Endothelial cell of umbilical vein (primary cell): Measurements from ENCODE around the gene HMX2. TPM values are rescaled to one million over a fixed set of nuclear protein-coding genes. Genes with fewer than 3 reads are reported as not detected.
"Not testable (repeated sequence)": the region's sequence is repeated elsewhere in the genome, so short reads cannot be mapped to it uniquely, and the experiment has no call there.

Experiments
- BruUV-seq: library from RNA; stranded (reverse); fragments of 400-500 nt; replicated peaks from 2 replicates; lab custom pipeline; 2021; lab: Mats Ljungman, UMichigan
- CTCF ChIA-PET: fragments of 300-600, 350-600 bp; sonication (Branson Sonifier 250); formaldehyde crosslinking; loops from one replicate; lab custom pipeline; 2021; ENCODE audit warnings: antibody characterized with exemption, inconsistent platforms; lab: Charles Lee
- POLR2A ChIA-PET: fragments of 300-600, 350-600 bp; sonication (Branson Sonifier 250); formaldehyde crosslinking; loops from one replicate; lab custom pipeline; 2021; ENCODE audit warnings: antibody characterized with exemption, inconsistent platforms; lab: Charles Lee
- DNase-seq: peaks from one replicate; pipeline ENCODE4 v3.0.0-alpha.2; 2011; ENCODE audit warnings: low read depth, low spot score
- FAIRE-seq: peaks from 2 replicates; lab custom pipeline; 2011; peaks lifted over from hg19 to GRCh38; lab: Jason Lieb, UNC
- H2AFZ ChIP-seq: 2 replicates; pipeline ENCODE4 v1.6.0; 2012; ENCODE audit warnings: low read depth, low read length, control low read depth, inconsistent platforms
- H3K27ac ChIP-seq: 2 replicates; pipeline ENCODE4 v1.5.1; 2011; ENCODE audit warnings: low read depth, mild to moderate bottlenecking, control low read depth, low read length, moderate library complexity; ENCODE audit not compliant: insufficient read depth
- H3K27me3 ChIP-seq, 2 experiments: 2 replicates each; pipeline versions ENCODE4 v1.6.0 to v1.6.1; 2011; ENCODE audit warnings: low read length in 2 of 2, mixed read lengths in 1 of 2; ENCODE audit not compliant: control insufficient read depth in 2 of 2, insufficient read depth in 2 of 2
- H3K36me3 ChIP-seq, 2 experiments: 2 replicates in 1 of 2; 3 replicates in 1 of 2; pipeline ENCODE4 v1.5.1; 2011; ENCODE audit warnings: low read length in 2 of 2, mild to moderate bottlenecking in 1 of 2, moderate library complexity in 1 of 2; ENCODE audit not compliant: control insufficient read depth in 2 of 2, insufficient read depth in 2 of 2; ENCODE audit errors: extremely low read depth in 1 of 2
- H3K4me1 ChIP-seq: 3 replicates; pipeline ENCODE4 v1.5.1; 2011; ENCODE audit warnings: mild to moderate bottlenecking, low read length; ENCODE audit not compliant: control insufficient read depth, insufficient read depth; ENCODE audit errors: extremely low read depth
- H3K4me2 ChIP-seq: 2 replicates; pipeline ENCODE4 v1.6.1; 2011; ENCODE audit warnings: low read length, control low read depth, mixed read lengths; ENCODE audit not compliant: insufficient read depth
- H3K4me3 ChIP-seq, 3 experiments: fragments of 200-600 bp in 1 of 3; sonication (generic), shearing (Covaris generic) in 1 of 3; replicated peaks in 1 of 3; 2 replicates each; pipeline ENCODE4 v1.5.1; 2011 to 2016; ENCODE audit warnings: control low read depth in 3 of 3, low read length in 3 of 3, mild to moderate bottlenecking in 2 of 3, inconsistent platforms in 1 of 3, low read depth in 1 of 3, moderate library complexity in 1 of 3; ENCODE audit not compliant: insufficient read depth in 1 of 3
- H3K79me2 ChIP-seq: 2 replicates; pipeline ENCODE4 v1.6.0; 2012; ENCODE audit warnings: low read length, inconsistent platforms; ENCODE audit not compliant: control insufficient read depth, insufficient read depth
- H3K9ac ChIP-seq: replicated peaks from 2 replicates; pipeline ENCODE3; 2011; ENCODE audit warnings: low read length, control low read depth; ENCODE audit not compliant: insufficient read depth; ENCODE audit errors: extremely low read depth
- H3K9me1 ChIP-seq: replicated peaks from 3 replicates; pipeline ENCODE4 v1.6.0; 2011; ENCODE audit warnings: mild to moderate bottlenecking, low read length; ENCODE audit not compliant: control insufficient read depth, insufficient read depth; ENCODE audit errors: extremely low read depth
- H3K9me3 ChIP-seq: replicated peaks from 2 replicates; pipeline ENCODE4 v1.5.1; 2012; ENCODE audit warnings: low read length, inconsistent platforms; ENCODE audit not compliant: control insufficient read depth, insufficient read depth
- H4K20me1 ChIP-seq: replicated peaks from 2 replicates; pipeline ENCODE3; 2011; ENCODE audit warnings: mild to moderate bottlenecking, low read length; ENCODE audit not compliant: control insufficient read depth, insufficient read depth; ENCODE audit errors: extremely low read depth
- CTCF ChIP-seq, 2 donors: IDR thresholded peaks; 1 replicate in 1 of 2; 2 replicates in 1 of 2; pipeline ENCODE4 v1.5.1; 2011; ENCODE audit warnings: low read length in 2 of 2, mild to moderate bottlenecking in 2 of 2, moderate library complexity in 2 of 2, control low read depth in 1 of 2, inconsistent platforms in 1 of 2, low read depth in 1 of 2; ENCODE audit not compliant: insufficient read depth in 1 of 2; ENCODE audit errors: extremely low read depth in 1 of 2
- EZH2 ChIP-seq: IDR thresholded peaks from 2 replicates; pipeline ENCODE4 v1.6.1; 2012; ENCODE audit warnings: borderline replicate concordance, low read depth, mild to moderate bottlenecking, moderate library complexity, low read length, inconsistent platforms; ENCODE audit not compliant: severe bottlenecking
- GATA2 ChIP-seq: IDR thresholded peaks from 2 replicates; pipeline ENCODE4 v1.7.0; 2011; ENCODE audit warnings: low read depth, mild to moderate bottlenecking, moderate library complexity, mixed read lengths, low read length; ENCODE audit not compliant: insufficient read length, insufficient read depth
- MYC ChIP-seq: IDR thresholded peaks from one replicate; pipeline ENCODE4 v1.6.1; 2011; ENCODE audit warnings: mild to moderate bottlenecking, low read depth, low read length
- dilution Hi-C: fragments of 300-500 bp; cut with MboI; formaldehyde crosslinking; loops from one replicate; pipeline ENCODE4 v1.15.0; 2019; ENCODE audit warnings: low sequenced_read_pairs; ENCODE audit not compliant: extremely low pct_ligation_motif_present
- intact Hi-C: fragments of 100-400 bp; cut with micrococcal nuclease; formaldehyde crosslinking; loops from one replicate; pipeline ENCODE4 v1.10.0; 2022
- polyA plus RNA-seq, 4 experiments: library from polyadenylated mRNA; depleted of rRNA in 3 of 4; stranded (reverse) in 3 of 4; unstranded in 1 of 4; fragments of >200 nt; gene quantifications; 2 replicates each; pipeline versions ENCODE4 v1.2.1 to v1.2.3, GENCODE V29; 2011 to 2012; ENCODE audit warnings: missing spikeins in 1 of 4
- total RNA-seq: library from RNA; stranded (reverse); gene quantifications from 2 replicates; pipeline ENCODE4 v1.2.3, GENCODE V29; 2021

HMX2 gene
- total and polyA plus RNA-seq, 2 donors (not counting 3 experiments of a cell fraction or from before 2014, with no cell fraction given): not detected

DNA sequence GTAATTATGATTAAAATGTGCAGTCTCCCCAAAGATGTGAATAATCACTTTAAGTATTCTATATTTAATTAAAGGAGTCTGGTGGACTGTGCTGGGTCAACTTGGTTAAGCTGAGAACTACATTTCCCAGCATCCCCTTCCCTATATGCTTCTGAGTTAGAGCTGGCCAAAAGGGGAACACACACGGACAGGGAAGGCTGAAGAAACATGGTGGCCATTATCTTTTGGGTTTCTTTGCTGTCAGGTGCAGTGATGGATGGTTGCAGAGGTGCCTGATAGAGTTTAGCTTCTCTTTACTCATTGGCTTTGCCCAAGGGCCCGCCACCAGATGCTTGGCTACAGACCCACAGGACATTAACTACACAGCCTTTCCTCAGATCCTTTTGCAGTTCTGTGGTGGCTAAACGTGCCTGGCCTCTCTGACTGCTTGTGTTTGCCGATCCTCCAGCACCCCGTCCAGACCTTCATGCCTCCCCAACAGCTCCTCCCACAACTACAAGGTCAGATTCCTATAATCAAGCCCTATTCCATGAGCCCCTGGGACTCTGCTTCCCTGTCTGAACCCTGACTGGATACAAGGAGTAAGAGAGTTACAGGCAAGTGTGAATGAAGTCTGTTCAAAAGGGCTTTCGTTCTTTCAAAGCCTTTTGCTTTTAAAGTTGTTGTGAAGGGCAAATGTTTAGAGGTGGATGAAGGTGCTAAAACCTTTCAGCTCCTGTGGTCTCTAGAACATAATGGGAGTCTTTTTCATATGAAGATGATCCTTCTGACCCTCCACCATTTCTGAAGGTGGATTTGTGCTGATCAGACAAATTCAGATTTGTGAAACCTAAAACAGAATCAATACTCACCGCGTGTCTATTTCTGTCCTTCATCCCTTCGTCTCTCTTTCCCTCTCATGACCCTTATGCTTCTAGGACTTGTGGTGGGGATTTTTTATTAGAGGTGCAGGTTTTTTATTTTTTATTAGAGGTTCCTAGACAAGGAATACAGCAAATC lies 27.8 kb downstream of the HMX2 start:
- BruUV-seq: no TSS peak
- no peak for FAIRE-seq

GRCh38 chr10:123178390-123178789 lies 30.5 kb downstream of the HMX2 start:
- H3K4me3 ChIP-seq, H3K27ac ChIP-seq, H3K9me1 ChIP-seq, H3K79me2 ChIP-seq, H2AFZ ChIP-seq, FAIRE-seq, H3K4me2 ChIP-seq, intact Hi-C loops, POLR2A ChIA-PET, BruUV-seq, H3K9me3 ChIP-seq, dilution Hi-C loops, H3K27me3 ChIP-seq, H4K20me1 ChIP-seq, H3K36me3 ChIP-seq, H3K9ac ChIP-seq, H3K4me1 ChIP-seq, DNase-seq, CTCF ChIA-PET: not testable (repeated sequence)

More for the DNA sequence above, 27.8 kb downstream of the HMX2 start:
- H3K79me2 ChIP-seq: peaks cover 10% of the 10 kb centered on the region
- H3K9ac ChIP-seq: no peak overlapping the region
- H3K4me2 ChIP-seq: no peak overlapping the region
- H3K36me3 ChIP-seq: peaks cover 5 to 7% of the 10 kb centered on the region in 2 experiments
- H3K27ac ChIP-seq: no peak overlapping the region
- DNase-seq: no peak
- no peaks in the 10 kb centered on the region for H3K27me3 ChIP-seq
- no peaks in the 10 kb centered on the region for H3K9me1 ChIP-seq
- H3K4me1 ChIP-seq: no peaks in the 10 kb centered on the region
- no peak overlapping the region for H2AFZ ChIP-seq
- dilution Hi-C loops (no loop called here), intact Hi-C loops (no loop called here)
- no peak overlapping the region for H3K4me3 ChIP-seq
- CTCF ChIA-PET: interaction anchor here (1.2 to 1.5 kb wide), 2 partner anchors 13 to 42 kb away, joined by 3 read pairs; no protein-coding TSS in a partner anchor
- peaks cover 4% of the 10 kb centered on the region for H4K20me1 ChIP-seq
- POLR2A ChIA-PET: no interaction called here
- TF ChIP-seq CTCF (IDR thresholded peaks at IDR 0.05; ENCODE audit: extremely low read depth in 1 of 2, insufficient read depth in 1 of 2, low read depth in 1 of 2, low read length in 2 of 2): no peak
- TF ChIP-seq GATA2: no peak
- no peak for TF ChIP-seq MYC
- TF ChIP-seq EZH2: no peak
- no peaks in the 10 kb centered on the region for H3K9me3 ChIP-seq
